Measurements from ENCODE around the gene USH1C.

GRCh38 chr11:17544181-17544622 lies at the start of gene USH1C:
- no peak for TF ChIP-seq CTCF (IDR thresholded peaks at IDR 0.05)
- TF ChIP-seq POLR2A (IDR thresholded peaks at IDR 0.05): no peak
- no peak for TF ChIP-seq EP300 (IDR thresholded peaks at IDR 0.05)

Data from tibial nerve (tissue), 4 donors.